Epithelial cell of proximal tubule (primary cell): ENCODE measurements around the gene GOLGA6A. TPM values are rescaled to one million over a fixed set of nuclear protein-coding genes. Genes with fewer than 3 reads are reported as not detected.

Experiments used
- DNase-seq: peaks from one replicate; pipeline ENCODE4 v3.0.0-alpha.2; 2011; ENCODE audit warnings: low read depth
- H3K4me3 ChIP-seq: 2 replicates; pipeline ENCODE4 v1.5.1; 2011; ENCODE audit warnings: low read depth, mild to moderate bottlenecking, low read length
- total RNA-seq: library from RNA; depleted of rRNA; stranded (reverse); fragments of >200 nt; gene quantifications from 2 replicates; pipeline ENCODE4 v1.2.3, GENCODE V29; 2015
- TF ChIP-seq, protein P1 (sequence below): conservative IDR thresholded peaks from 2 replicates; pipeline ENCODE4 v1.5.1; 2012; ENCODE audit warnings: low read depth, mild to moderate bottlenecking, low read length

The GOLGA6A gene
- total RNA-seq, 1 donor from 2014 or later: not detected

- DNase-seq: no peak
- no peak overlapping the region for H3K4me3 ChIP-seq
- TF ChIP-seq, protein P1, sequence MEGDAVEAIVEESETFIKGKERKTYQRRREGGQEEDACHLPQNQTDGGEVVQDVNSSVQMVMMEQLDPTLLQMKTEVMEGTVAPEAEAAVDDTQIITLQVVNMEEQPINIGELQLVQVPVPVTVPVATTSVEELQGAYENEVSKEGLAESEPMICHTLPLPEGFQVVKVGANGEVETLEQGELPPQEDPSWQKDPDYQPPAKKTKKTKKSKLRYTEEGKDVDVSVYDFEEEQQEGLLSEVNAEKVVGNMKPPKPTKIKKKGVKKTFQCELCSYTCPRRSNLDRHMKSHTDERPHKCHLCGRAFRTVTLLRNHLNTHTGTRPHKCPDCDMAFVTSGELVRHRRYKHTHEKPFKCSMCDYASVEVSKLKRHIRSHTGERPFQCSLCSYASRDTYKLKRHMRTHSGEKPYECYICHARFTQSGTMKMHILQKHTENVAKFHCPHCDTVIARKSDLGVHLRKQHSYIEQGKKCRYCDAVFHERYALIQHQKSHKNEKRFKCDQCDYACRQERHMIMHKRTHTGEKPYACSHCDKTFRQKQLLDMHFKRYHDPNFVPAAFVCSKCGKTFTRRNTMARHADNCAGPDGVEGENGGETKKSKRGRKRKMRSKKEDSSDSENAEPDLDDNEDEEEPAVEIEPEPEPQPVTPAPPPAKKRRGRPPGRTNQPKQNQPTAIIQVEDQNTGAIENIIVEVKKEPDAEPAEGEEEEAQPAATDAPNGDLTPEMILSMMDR: no peak
These were observed 32.2 kb downstream of the GOLGA6A start for GRCh38 chr15:74050127-74050526.

DNA sequence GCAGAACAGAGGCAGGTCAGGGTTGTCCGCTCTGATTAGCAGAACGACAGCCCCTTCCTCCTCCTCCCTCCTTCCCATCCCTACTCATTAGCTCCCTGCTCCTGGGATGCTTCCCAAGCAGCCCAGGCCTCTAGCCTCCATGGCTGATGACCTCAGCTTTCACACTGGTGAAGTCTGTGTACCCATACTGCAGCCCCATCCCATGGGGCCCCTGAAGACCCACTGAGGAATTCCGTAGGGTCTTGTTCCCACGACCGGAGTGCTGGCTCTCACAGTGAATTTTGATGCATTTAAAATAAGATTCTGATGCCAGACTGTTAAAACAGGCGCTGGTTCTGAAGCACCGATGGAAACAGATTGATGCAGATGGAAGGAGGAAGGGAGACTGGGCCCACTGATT, 36.1 kb downstream of the GOLGA6A start:
- H3K4me3 ChIP-seq: no peak overlapping the region
- no peak for DNase-seq
- TF ChIP-seq, protein P1: no peak

GRCh38 chr15:74045636-74046274, 36.6 kb downstream of the GOLGA6A start:
- DNase-seq: no peak
- H3K4me3 ChIP-seq: no peak overlapping the region
- TF ChIP-seq, protein P1: no peak

GRCh38 chr15:74045184-74045583, 37.2 kb downstream of the GOLGA6A start:
- no peak overlapping the region for H3K4me3 ChIP-seq
- TF ChIP-seq, protein P1: no peak
- no peak for DNase-seq

DNA sequence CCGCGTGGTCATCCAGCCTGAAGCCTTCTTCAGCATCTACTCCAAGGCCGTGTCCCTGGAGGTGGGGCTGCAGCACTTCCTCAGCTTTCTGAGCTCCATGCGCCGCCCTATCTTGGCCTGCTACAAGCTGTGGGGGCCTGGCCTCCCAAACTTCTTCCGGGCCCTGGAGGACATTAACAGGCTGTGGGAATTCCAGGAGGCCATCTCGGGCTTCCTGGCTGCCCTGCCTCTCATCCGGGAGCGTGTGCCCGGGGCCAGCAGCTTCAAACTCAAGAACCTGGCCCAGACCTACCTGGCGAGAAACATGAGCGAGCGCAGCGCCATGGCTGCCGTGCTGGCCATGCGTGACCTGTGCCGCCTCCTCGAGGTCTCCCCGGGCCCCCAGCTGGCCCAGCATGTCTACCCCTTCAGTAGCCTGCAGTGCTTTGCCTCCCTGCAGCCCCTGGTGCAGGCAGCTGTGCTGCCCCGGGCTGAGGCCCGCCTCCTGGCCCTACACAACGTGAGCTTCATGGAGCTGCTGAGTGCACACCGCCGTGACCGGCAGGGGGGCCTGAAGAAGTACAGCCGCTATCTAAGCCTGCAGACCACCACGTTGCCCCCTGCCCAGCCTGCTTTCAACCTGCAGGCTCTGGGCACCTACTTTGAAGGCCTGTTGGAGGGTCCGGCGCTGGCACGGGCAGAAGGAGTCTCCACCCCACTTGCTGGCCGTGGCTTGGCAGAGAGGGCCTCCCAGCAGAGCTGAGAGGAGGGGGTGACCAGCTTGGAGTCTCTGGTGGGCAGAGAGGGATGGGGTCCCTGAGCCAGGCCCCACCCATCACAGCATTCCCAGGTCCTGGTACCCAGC, 37.9 kb downstream of the GOLGA6A start:
- no peak for DNase-seq
- TF ChIP-seq, protein P1: no peak
- no peak overlapping the region for H3K4me3 ChIP-seq

GRCh38 chr15:74043425-74044266, 38.7 kb downstream of the GOLGA6A start:
- DNase-seq: no peak
- TF ChIP-seq, protein P1: no peak
- H3K4me3 ChIP-seq: no peak overlapping the region
